ENCODE data around the gene ABTB2. TPM values are rescaled to one million over a fixed set of nuclear protein-coding genes. Genes with fewer than 3 reads are reported as not detected.

The ABTB2 gene
- total RNA-seq, 1 donor from 2014 or later, result 14.1 TPM

DNA sequence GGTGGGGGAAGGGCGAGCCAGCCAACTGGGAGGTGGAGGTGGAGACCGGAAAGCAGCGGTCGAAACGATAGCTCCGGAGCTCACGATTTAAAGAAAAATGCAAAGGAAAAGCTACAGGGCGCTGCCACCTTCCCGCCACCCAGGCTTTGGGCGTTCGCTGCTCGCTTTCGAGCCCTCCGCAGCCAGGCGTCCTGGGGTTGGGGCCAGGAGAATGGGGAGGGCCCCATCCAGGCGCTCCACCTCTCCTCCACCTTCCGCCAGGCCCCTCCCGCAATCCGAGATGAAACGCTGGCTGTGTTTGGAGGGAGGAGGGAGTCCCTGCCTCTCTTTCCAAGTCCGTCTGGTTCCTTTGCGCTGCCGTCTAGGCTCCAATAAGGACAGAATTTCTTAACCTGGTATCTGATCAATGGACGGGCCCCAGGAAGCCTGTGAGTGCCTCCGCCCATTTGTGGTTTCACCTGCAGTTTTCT lies 483 bp upstream of the ABTB2 start:
- no peak for DNase-seq (ENCODE audit: low spot score)
- peaks cover 18% of the 10 kb centered on the region for H3K27me3 Mint-ChIP-seq (ENCODE audit: insufficient read depth)
- H3K36me3 Mint-ChIP-seq (ENCODE audit: low read depth), result peaks cover 15% of the 10 kb centered on the region
- H3K27ac Mint-ChIP-seq, result peak overlapping the region; percentile 77
- intact Hi-C loops (cut with micrococcal nuclease), result loop anchor here (1.0 to 5.0 kb wide), 9 partner anchors 80 to 785 kb away; partner anchors contain the start of genes C11orf91, CAT and LMO2
- peak overlapping the region; percentile 88 for H3K4me3 Mint-ChIP-seq
- no peaks in the 10 kb centered on the region for H3K9me3 Mint-ChIP-seq
- H3K4me1 Mint-ChIP-seq (ENCODE audit: low read depth), result peaks cover 40% of the 10 kb centered on the region

DNA sequence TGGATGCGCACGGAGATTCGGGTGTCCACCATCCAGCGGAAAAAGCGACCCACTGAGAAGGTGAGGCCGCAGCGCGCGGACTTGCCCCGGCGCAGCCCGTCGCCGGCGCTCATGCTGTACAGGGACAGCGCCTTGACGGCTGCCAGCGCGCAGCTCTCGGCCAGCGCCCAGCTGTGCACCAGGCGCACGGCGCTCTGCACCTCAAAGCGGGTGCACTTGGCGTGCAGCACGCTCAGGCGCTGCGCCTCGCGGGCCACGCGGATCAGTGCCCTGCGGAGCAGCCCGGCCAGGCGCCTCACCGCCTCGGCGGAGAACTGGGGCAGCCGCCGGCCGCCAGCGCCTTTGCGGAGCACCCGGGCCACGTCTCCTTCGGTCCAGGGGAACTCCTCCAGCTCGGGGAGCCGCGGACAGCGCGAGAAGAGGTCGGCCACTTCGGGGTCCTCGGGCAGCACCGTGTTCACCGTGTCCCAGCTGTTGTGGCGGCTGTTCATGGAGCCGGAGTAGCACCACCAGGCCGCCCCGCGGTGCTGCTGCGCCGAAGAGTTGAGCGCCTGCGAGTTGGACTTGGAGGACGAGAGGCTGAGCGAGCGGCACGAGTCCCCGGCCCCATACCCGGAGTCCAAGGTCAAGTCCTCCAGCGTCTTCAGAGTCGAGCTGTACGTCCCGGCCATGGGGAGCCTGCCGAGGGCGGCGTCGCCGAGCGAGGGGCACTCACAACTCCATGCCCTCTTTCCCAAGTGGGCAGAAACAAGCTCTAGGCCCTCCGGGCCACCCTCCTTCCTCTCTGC lies 703 bp downstream of the ABTB2 start:
- intact Hi-C loops (cut with micrococcal nuclease), result loop anchor here (2.0 to 5.0 kb wide), 2 partner anchors 18 to 655 kb away; partner anchors contain the start of gene C11orf91
- Mint-ChIP-seq H3K4me3 (peak overlapping the region; percentile 87), H3K27ac (no peak overlapping the region), H3K36me3 (ENCODE audit: low read depth) (peaks cover 17% of the 10 kb centered on the region), H3K27me3 (ENCODE audit: insufficient read depth) (peaks cover 23% of the 10 kb centered on the region), H3K9me3 (no peaks in the 10 kb centered on the region), H3K4me1 (ENCODE audit: low read depth) (peaks cover 39% of the 10 kb centered on the region)
- peak; percentile 44 for DNase-seq (ENCODE audit: low spot score)

- Mint-ChIP-seq H3K36me3 (ENCODE audit: low read depth) (peaks cover 17% of the 10 kb centered on the region), H3K4me1 (ENCODE audit: low read depth) (peaks cover 45% of the 10 kb centered on the region), H3K27me3 (ENCODE audit: insufficient read depth) (peaks cover 23% of the 10 kb centered on the region), H3K9me3 (no peaks in the 10 kb centered on the region), H3K4me3 (peak overlapping the region; percentile 87), H3K27ac (no peak overlapping the region)
- intact Hi-C loops (cut with micrococcal nuclease), result loop anchor here (2.0 to 5.0 kb wide), 2 partner anchors 18 to 654 kb away; partner anchors contain the start of gene C11orf91
- DNase-seq (ENCODE audit: low spot score), result no peak
Observed at GRCh38 chr11:34356576-34356912, 1.3 kb downstream of the ABTB2 start.

DNA sequence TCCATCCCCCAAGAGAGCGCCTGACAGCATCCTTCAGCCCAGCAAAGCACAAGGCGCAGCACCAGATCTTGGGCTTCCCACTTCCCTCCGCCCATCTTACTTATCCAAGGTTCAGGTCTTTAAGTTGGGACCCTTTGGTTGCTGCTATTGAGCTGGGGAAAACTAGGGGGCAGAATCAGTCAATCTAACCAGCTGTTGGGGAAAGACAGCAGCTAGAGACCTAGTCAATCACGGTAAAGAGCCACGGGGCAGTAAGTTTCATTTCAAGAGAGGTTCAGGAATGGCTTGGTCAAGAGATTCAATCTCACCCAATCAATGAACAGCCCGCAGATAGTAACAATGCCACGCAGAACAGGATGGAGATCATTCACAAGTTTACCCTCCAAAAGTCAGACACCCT lies 1.7 kb downstream of the ABTB2 start:
- Mint-ChIP-seq H3K36me3 (ENCODE audit: low read depth) (peaks cover 17% of the 10 kb centered on the region), H3K4me3 (peak overlapping the region; percentile 87), H3K27me3 (ENCODE audit: insufficient read depth) (peaks cover 23% of the 10 kb centered on the region), H3K4me1 (ENCODE audit: low read depth) (peaks cover 49% of the 10 kb centered on the region), H3K9me3 (no peaks in the 10 kb centered on the region), H3K27ac (no peak overlapping the region)
- intact Hi-C loops (cut with micrococcal nuclease), result loop anchor here (2.0 to 5.0 kb wide), 2 partner anchors 17 to 654 kb away; partner anchors contain the start of gene C11orf91
- DNase-seq (ENCODE audit: low spot score), result no peak

DNA sequence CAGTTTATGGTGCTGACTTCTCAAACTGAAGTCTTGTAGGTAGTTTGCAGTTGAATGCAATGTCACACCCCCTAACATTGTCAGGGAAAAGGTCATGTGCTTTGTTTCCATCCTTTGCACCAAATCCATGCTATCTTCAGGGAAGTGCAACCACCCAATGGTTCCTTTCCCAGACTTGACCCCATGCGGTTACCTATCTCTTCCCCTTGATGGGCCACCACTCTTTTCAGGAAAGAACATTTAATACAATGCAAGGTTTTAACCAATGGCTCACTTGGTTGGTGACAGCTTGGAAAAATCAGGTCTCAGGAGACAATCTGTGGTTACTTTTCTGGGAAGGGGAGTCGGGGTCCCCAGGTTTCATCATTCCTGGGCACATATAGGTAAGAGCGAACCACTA lies 2.1 kb downstream of the ABTB2 start:
- Mint-ChIP-seq H3K4me3 (peak overlapping the region; percentile 87), H3K27ac (no peak overlapping the region), H3K36me3 (ENCODE audit: low read depth) (peaks cover 17% of the 10 kb centered on the region), H3K4me1 (ENCODE audit: low read depth) (peaks cover 49% of the 10 kb centered on the region), H3K9me3 (no peaks in the 10 kb centered on the region), H3K27me3 (ENCODE audit: insufficient read depth) (peaks cover 23% of the 10 kb centered on the region)
- DNase-seq (ENCODE audit: low spot score), result no peak
- intact Hi-C loops (cut with micrococcal nuclease), result loop anchor here (2.0 to 5.0 kb wide), 2 partner anchors 17 to 653 kb away; partner anchors contain the start of gene C11orf91

DNA sequence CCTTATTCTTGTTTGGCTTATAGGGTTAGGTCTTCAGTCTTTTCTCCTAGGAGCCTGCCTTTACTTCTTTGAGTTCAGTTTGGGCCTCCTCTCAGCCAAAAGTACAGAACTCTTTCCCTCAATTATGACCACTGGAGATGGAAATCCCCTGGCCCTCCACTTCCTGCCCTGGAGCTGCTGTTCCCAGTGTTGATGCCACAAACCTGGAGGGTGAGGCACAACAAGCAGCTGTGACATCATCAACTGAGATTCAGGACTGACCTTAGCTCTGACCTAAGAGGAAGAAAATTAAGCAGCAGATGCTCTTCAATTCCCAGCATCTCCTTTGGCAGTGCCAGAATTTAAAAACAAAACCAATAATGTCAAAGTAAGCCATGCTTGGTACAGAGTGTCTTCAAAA lies 3.0 kb downstream of the ABTB2 start:
- Mint-ChIP-seq H3K4me3 (peak overlapping the region; percentile 87), H3K27me3 (ENCODE audit: insufficient read depth) (peaks cover 21% of the 10 kb centered on the region), H3K36me3 (ENCODE audit: low read depth) (peaks cover 17% of the 10 kb centered on the region), H3K9me3 (no peaks in the 10 kb centered on the region), H3K27ac (no peak overlapping the region), H3K4me1 (ENCODE audit: low read depth) (peaks cover 49% of the 10 kb centered on the region)
- intact Hi-C loops (cut with micrococcal nuclease), result loop anchor here (5.0 kb wide), 1 partner anchor 652 kb away; the partner anchor contains the start of gene C11orf91
- DNase-seq (ENCODE audit: low spot score), result no peak

DNA sequence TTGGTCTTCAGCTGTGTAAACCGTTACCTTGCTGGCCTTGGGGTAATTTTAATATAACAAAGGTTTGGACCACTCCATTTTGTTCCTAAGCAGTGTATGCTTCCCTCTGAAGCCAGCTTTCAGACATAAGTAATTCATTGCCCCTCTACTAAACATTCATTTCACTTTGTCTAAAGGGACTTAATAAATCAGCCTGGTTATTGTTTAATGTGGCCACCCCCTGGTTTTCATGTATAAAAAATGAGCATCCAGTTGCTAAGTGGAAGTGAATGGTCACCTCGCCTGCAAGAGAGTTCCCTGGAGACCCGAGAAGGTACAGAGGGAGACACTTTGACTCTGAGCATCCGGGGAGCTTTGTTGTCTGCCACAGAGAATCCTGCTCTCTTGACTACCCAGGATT lies 3.9 kb downstream of the ABTB2 start:
- Mint-ChIP-seq H3K4me1 (ENCODE audit: low read depth) (peaks cover 47% of the 10 kb centered on the region), H3K36me3 (ENCODE audit: low read depth) (peaks cover 17% of the 10 kb centered on the region), H3K4me3 (peak overlapping the region; percentile 43), H3K27ac (no peak overlapping the region), H3K27me3 (ENCODE audit: insufficient read depth) (peaks cover 22% of the 10 kb centered on the region), H3K9me3 (no peaks in the 10 kb centered on the region)
- no peak for DNase-seq (ENCODE audit: low spot score)
- intact Hi-C loops (cut with micrococcal nuclease), result no loop called here

- Mint-ChIP-seq H3K9me3 (no peaks in the 10 kb centered on the region), H3K4me3 (no peak overlapping the region), H3K27ac (no peak overlapping the region), H3K27me3 (ENCODE audit: insufficient read depth) (peaks cover 27% of the 10 kb centered on the region), H3K36me3 (ENCODE audit: low read depth) (peaks cover 17% of the 10 kb centered on the region), H3K4me1 (ENCODE audit: low read depth) (peaks cover 49% of the 10 kb centered on the region)
- no peak for DNase-seq (ENCODE audit: low spot score)
- intact Hi-C loops (cut with micrococcal nuclease), result no loop called here
Observed at GRCh38 chr11:34351687-34352469, 5.9 kb downstream of the ABTB2 start.

DNA sequence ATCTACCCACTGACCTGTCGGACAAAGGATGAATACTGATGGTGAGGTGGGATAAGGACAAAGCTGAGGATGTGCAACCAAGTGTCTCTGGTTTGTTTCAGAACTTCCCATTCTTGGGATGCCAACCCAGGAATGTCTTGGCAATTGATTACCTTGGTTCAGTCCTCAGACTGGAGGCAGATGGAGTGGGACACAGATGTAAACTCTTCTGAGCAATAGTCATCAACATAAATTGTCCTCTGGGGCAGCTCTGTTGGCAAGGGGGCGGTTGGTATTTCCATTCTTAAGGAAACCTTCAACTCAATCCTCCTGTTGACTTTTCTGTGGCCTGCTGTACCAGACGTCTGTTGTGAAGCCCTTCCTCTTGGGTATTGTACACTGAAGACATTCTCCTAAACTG lies 6.8 kb downstream of the ABTB2 start:
- Mint-ChIP-seq H3K36me3 (ENCODE audit: low read depth) (peaks cover 14% of the 10 kb centered on the region), H3K4me1 (ENCODE audit: low read depth) (peaks cover 43% of the 10 kb centered on the region), H3K4me3 (no peak overlapping the region), H3K9me3 (no peaks in the 10 kb centered on the region), H3K27me3 (ENCODE audit: insufficient read depth) (peaks cover 22% of the 10 kb centered on the region), H3K27ac (no peak overlapping the region)
- intact Hi-C loops (cut with micrococcal nuclease), result no loop called here
- no peak for DNase-seq (ENCODE audit: low spot score)

GRCh38 chr11:34349882-34350281 lies 7.9 kb downstream of the ABTB2 start:
- Mint-ChIP-seq H3K9me3 (no peaks in the 10 kb centered on the region), H3K36me3 (ENCODE audit: low read depth) (peaks cover 8% of the 10 kb centered on the region), H3K4me3 (no peak overlapping the region), H3K27me3 (ENCODE audit: insufficient read depth) (peaks cover 15% of the 10 kb centered on the region), H3K27ac (no peak overlapping the region), H3K4me1 (ENCODE audit: low read depth) (peaks cover 32% of the 10 kb centered on the region)
- no peak for DNase-seq (ENCODE audit: low spot score)
- intact Hi-C loops (cut with micrococcal nuclease), result no loop called here

- no peak for DNase-seq (ENCODE audit: low spot score)
- H3K4me3 Mint-ChIP-seq, result no peak overlapping the region
- H3K4me1 Mint-ChIP-seq (ENCODE audit: low read depth), result peaks cover 24% of the 10 kb centered on the region
- H3K9me3 Mint-ChIP-seq, result no peaks in the 10 kb centered on the region
- no peak overlapping the region for H3K27ac Mint-ChIP-seq
- H3K36me3 Mint-ChIP-seq (ENCODE audit: low read depth), result peaks cover 4% of the 10 kb centered on the region
- peaks cover 13% of the 10 kb centered on the region for H3K27me3 Mint-ChIP-seq (ENCODE audit: insufficient read depth)
- intact Hi-C loops (cut with micrococcal nuclease), result no loop called here
Observed at GRCh38 chr11:34348919-34349318, 8.9 kb downstream of the ABTB2 start.

DNA sequence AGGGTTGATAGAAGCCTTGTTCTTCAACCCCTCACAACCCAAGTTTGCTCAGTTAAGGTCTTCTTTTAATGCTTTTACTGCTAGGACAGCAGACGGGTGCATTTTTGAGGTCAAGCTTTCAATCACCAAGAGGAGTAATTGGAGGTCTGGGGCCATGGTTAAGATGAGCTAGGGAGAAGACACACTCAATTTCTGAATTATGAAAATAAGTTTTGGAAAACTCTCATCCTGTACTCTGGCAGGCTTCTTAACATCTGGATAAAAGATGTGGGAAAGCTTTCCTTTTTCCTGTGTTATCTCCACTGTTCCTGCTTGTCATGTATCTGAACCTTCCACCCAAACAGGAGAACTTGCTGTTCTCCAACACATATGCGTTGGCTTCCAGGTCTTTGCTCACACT lies 9.7 kb downstream of the ABTB2 start:
- H3K27ac Mint-ChIP-seq, result no peak overlapping the region
- no peak overlapping the region for H3K4me3 Mint-ChIP-seq
- H3K9me3 Mint-ChIP-seq, result no peaks in the 10 kb centered on the region

DNA sequence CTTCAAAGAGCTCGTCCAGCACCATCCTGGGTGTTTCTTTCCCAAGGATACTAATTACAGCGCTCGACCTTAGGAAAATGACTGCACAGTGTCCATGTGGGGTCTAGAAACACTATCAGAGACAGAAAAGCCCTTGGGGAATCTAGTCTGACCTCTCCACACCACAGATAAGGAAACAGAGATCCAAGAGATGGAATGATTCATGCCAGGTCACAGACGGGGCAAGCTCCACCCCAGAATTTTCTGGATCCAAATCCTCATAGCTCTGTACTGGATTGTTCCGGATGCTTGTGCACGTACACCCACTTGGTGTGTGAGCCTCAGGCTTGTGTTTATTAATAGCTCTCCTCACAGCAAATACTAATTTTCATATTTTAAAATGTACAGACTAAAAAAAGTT lies 11.3 kb downstream of the ABTB2 start:
- H3K36me3 Mint-ChIP-seq (ENCODE audit: low read depth), result no peaks in the 10 kb centered on the region
- peaks cover 7% of the 10 kb centered on the region for H3K27me3 Mint-ChIP-seq (ENCODE audit: insufficient read depth)
- H3K9me3 Mint-ChIP-seq, result no peaks in the 10 kb centered on the region
- DNase-seq (ENCODE audit: low spot score), result no peak
- peaks cover 17% of the 10 kb centered on the region for H3K4me1 Mint-ChIP-seq (ENCODE audit: low read depth)
- intact Hi-C loops (cut with micrococcal nuclease), result no loop called here
- H3K27ac Mint-ChIP-seq, result no peak overlapping the region
- H3K4me3 Mint-ChIP-seq, result no peak overlapping the region

More for the DNA sequence above, 9.7 kb downstream of the ABTB2 start:
- H3K4me1 Mint-ChIP-seq (ENCODE audit: low read depth), result peaks cover 23% of the 10 kb centered on the region
- intact Hi-C loops (cut with micrococcal nuclease), result no loop called here
- DNase-seq (ENCODE audit: low spot score), result no peak
- H3K27me3 Mint-ChIP-seq (ENCODE audit: insufficient read depth), result peaks cover 11% of the 10 kb centered on the region
- H3K36me3 Mint-ChIP-seq (ENCODE audit: low read depth), result peaks cover under 1% of the 10 kb centered on the region
